GM23338 (cell line): ENCODE measurements around the gene MTIF3.

Source experiments
- CTCF ChIP-seq, 2 experiments: fragments of 200-600 bp in 1 of 2; sonication (generic) in 1 of 2; conservative IDR thresholded peaks; 2 replicates each; pipeline versions ENCODE4 v1.5.1 to v1.6.1; 2016 to 2017; ENCODE audit warnings: antibody characterized with exemption in 2 of 2, low read depth in 2 of 2, mild to moderate bottlenecking in 2 of 2, moderate library complexity in 1 of 2
- EZH2 ChIP-seq: fragments of 200-600 bp; sonication (generic); IDR thresholded peaks from one replicate; pipeline ENCODE4 v1.8.0; 2017; ENCODE audit warnings: antibody characterized with exemption, mild to moderate bottlenecking, low read depth; ENCODE audit not compliant: unreplicated experiment

GRCh38 chr13:27425918-27426630 is 24.3 kb downstream of the MTIF3 start:
- TF ChIP-seq CTCF (conservative IDR thresholded peaks at IDR 0.05; ENCODE audit: low read depth in 2 of 2) (peak; percentile 49 to 59), EZH2 (no peak)
